Parathyroid adenoma (tissue), 2 donors: ENCODE data around the gene ABCB9.

Experiments
- H2AFZ ChIP-seq: fragments of 300-600 bp; sonication (generic); one replicate; pipeline ENCODE4 v1.7.0; 2017; ENCODE audit warnings: antibody characterized with exemption, mild to moderate bottlenecking
- H3K27ac ChIP-seq: fragments of 300-600 bp; sonication (generic); one replicate; pipeline ENCODE4 v1.7.0; 2017
- H3K27me3 ChIP-seq: fragments of 300-600 bp; sonication (generic); one replicate; pipeline ENCODE4 v1.7.0; 2017; ENCODE audit warnings: low read length; ENCODE audit not compliant: control insufficient read depth, insufficient read depth
- H3K36me3 ChIP-seq: fragments of 300-600 bp; sonication (generic); one replicate; pipeline ENCODE4 v1.7.0; 2017; ENCODE audit warnings: low read length; ENCODE audit not compliant: control insufficient read depth, insufficient read depth
- H3K4me1 ChIP-seq: fragments of 300-600 bp; sonication (generic); one replicate; pipeline ENCODE4 v1.7.0; 2017; ENCODE audit warnings: control low read depth
- H3K4me2 ChIP-seq: fragments of 300-600 bp; sonication (generic); one replicate; pipeline ENCODE4 v1.7.0; 2017; ENCODE audit warnings: low read length
- H3K4me3 ChIP-seq: fragments of 300-600 bp; sonication (generic); one replicate; pipeline ENCODE4 v1.7.0; 2017; ENCODE audit warnings: low read depth, low read length
- H3K79me2 ChIP-seq: fragments of 300-600 bp; sonication (generic); one replicate; pipeline ENCODE4 v1.7.0; 2017; ENCODE audit warnings: control low read depth
- H3K9ac ChIP-seq: fragments of 300-600 bp; sonication (generic); one replicate; pipeline ENCODE4 v1.7.0; 2017; ENCODE audit warnings: mild to moderate bottlenecking
- H3K9me3 ChIP-seq: fragments of 300-600 bp; sonication (generic); one replicate; pipeline ENCODE4 v1.7.0; 2017; ENCODE audit warnings: low read length; ENCODE audit not compliant: control insufficient read depth
- TF ChIP-seq, protein P1 (sequence below): fragments of 300-600 bp; sonication (generic); IDR thresholded peaks from one replicate; pipeline ENCODE4 v1.7.0; 2017; ENCODE audit warnings: antibody characterized with exemption, mild to moderate bottlenecking
- donor health status: primary hyperparathyroidism.

The ABCB9 gene

GRCh38 chr12:122982963-122983788, 16.9 kb upstream of the ABCB9 start:
- H3K79me2 ChIP-seq: peaks cover 8% of the 10 kb centered on the region
- no peaks in the 10 kb centered on the region for H3K27me3 ChIP-seq
- no peak overlapping the region for H3K9ac ChIP-seq
- no peak overlapping the region for H3K27ac ChIP-seq
- no peaks in the 10 kb centered on the region for H3K9me3 ChIP-seq
- no peak overlapping the region for H3K4me2 ChIP-seq
- H3K4me1 ChIP-seq: peaks cover 35% of the 10 kb centered on the region
- no peaks in the 10 kb centered on the region for H3K36me3 ChIP-seq
- H3K4me3 ChIP-seq: no peak overlapping the region
- H2AFZ ChIP-seq: no peak overlapping the region
- TF ChIP-seq, protein P1, sequence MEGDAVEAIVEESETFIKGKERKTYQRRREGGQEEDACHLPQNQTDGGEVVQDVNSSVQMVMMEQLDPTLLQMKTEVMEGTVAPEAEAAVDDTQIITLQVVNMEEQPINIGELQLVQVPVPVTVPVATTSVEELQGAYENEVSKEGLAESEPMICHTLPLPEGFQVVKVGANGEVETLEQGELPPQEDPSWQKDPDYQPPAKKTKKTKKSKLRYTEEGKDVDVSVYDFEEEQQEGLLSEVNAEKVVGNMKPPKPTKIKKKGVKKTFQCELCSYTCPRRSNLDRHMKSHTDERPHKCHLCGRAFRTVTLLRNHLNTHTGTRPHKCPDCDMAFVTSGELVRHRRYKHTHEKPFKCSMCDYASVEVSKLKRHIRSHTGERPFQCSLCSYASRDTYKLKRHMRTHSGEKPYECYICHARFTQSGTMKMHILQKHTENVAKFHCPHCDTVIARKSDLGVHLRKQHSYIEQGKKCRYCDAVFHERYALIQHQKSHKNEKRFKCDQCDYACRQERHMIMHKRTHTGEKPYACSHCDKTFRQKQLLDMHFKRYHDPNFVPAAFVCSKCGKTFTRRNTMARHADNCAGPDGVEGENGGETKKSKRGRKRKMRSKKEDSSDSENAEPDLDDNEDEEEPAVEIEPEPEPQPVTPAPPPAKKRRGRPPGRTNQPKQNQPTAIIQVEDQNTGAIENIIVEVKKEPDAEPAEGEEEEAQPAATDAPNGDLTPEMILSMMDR: no peak

- Histone ChIP-seq H3K4me1 (peaks cover 35% of the 10 kb centered on the region), H3K4me3 (no peak overlapping the region), H3K27ac (no peak overlapping the region)
Measured at GRCh38 chr12:122982477-122982815, 16.2 kb upstream of the ABCB9 start.

DNA sequence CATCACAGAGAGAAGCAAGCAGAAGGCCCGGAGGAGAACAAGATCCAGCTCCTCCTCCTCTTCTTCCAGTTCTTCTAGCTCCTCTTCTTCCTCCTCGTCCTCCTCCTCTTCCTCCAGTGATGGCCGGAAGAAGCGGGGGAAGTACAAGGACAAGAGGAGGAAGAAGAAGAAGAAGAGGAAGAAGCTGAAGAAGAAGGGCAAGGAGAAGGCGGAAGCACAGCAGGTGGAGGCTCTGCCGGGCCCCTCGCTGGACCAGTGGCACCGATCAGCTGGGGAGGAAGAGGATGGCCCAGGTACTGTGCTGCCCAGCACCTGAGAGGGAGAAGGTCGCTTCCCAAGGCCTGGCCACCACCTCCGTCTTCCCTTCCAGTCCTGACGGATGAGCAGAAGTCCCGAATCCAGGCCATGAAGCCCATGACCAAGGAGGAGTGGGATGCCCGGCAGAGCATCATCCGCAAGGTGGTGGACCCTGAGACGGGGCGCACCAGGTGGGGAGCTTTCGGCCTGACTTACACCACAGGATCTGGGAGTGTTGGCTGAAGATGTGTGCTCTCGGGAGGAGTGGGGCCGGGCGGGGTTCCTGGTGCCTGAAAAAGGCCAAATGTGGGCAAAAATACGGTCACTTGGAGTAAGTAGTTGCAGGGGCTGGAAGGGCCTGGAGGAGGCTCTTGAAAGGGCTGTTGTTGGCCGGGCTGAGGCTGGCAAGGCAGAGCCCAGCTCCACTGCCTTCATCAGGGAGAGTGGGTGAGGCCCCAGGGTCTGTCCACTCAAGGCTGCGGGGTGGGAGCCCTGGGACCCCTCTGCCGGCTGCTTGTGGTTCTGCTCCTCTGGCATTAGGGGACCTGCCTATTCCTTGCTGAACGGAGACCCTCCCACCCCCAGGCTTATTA, 15.6 kb upstream of the ABCB9 start:
- H2AFZ ChIP-seq: no peak overlapping the region
- no peaks in the 10 kb centered on the region for H3K36me3 ChIP-seq
- H3K9ac ChIP-seq: no peak overlapping the region
- TF ChIP-seq, protein P1: no peak
- no peak overlapping the region for H3K27ac ChIP-seq
- H3K4me1 ChIP-seq: peaks cover 35% of the 10 kb centered on the region
- H3K4me2 ChIP-seq: peak overlapping the region; percentile 93
- no peaks in the 10 kb centered on the region for H3K9me3 ChIP-seq
- H3K79me2 ChIP-seq: peaks cover 8% of the 10 kb centered on the region
- no peaks in the 10 kb centered on the region for H3K27me3 ChIP-seq
- peak overlapping the region; percentile 73 for H3K4me3 ChIP-seq

More at GRCh38 chr12:122982477-122982815, 16.2 kb upstream of the ABCB9 start:
- Histone ChIP-seq H3K79me2 (peaks cover 8% of the 10 kb centered on the region), H2AFZ (no peak overlapping the region), H3K27me3 (no peaks in the 10 kb centered on the region), H3K4me2 (no peak overlapping the region), H3K9me3 (no peaks in the 10 kb centered on the region), H3K9ac (no peak overlapping the region), H3K36me3 (no peaks in the 10 kb centered on the region)
- TF ChIP-seq, protein P1: no peak

- Histone ChIP-seq H3K4me2 (peak overlapping the region; percentile 93), H3K9ac (peak overlapping the region; percentile 91), H2AFZ (peak overlapping the region; percentile 97), H3K27ac (peak overlapping the region; percentile 76), H3K4me1 (peaks cover 40% of the 10 kb centered on the region), H3K79me2 (peaks cover 9% of the 10 kb centered on the region), H3K27me3 (no peaks in the 10 kb centered on the region), H3K4me3 (peak overlapping the region; percentile 73), H3K9me3 (no peaks in the 10 kb centered on the region), H3K36me3 (no peaks in the 10 kb centered on the region)
- TF ChIP-seq, protein P1: no peak
Measured at GRCh38 chr12:122981036-122981471, 14.8 kb upstream of the ABCB9 start.
